K562 (cell line): ENCODE data around the gene NPAS1. TPM values are rescaled to one million over a fixed set of nuclear protein-coding genes. Genes with fewer than 3 reads are reported as not detected.
"Not testable (repeated sequence)": the region's sequence is repeated elsewhere in the genome, so short reads cannot be mapped to it uniquely, and the experiment has no call there.

Source experiments
- ATAC-seq: fragments of 200-7000 bp; cut with Tn5 transposase; 3 replicates; pipeline ENCODE4 v1.9.1; 2020; ENCODE audit warnings: moderate library complexity
- BruUV-seq: library from RNA; stranded (reverse); fragments of 400-500 nt; replicated peaks from 2 replicates; lab custom pipeline; 2021; lab: Mats Ljungman, UMichigan
- CTCF ChIA-PET: fragments of 300-600 bp; formaldehyde crosslinking; extraction: SDS; loops from one replicate; lab custom pipeline; 2021; ENCODE audit warnings: low intra/inter-chr PET ratio; lab: Yijun Ruan, JAX
- POLR2A ChIA-PET: fragments of 300-600, 350-650 bp; sonication (Branson Sonifier 250); formaldehyde crosslinking; extraction: SDS; loops from one replicate; lab custom pipeline; 2021; ENCODE audit warnings: antibody characterized with exemption, inconsistent platforms; lab: Yijun Ruan, JAX
- DNase-seq, 4 experiments: peaks; one replicate each; pipeline versions ENCODE4 v3.0.0 to v3.0.0-alpha.2; 2011 to 2018; ENCODE audit warnings: low spot score in 3 of 4, mixed read lengths in 3 of 4; ENCODE audit errors: extremely low read depth in 1 of 4
- FAIRE-seq: peaks from 2 replicates; lab custom pipeline; 2011; peaks lifted over from hg19 to GRCh38; lab: Jason Lieb, UNC
- H2AFZ ChIP-seq: 2 replicates; pipeline ENCODE4 v1.6.0; 2011; ENCODE audit warnings: low read depth, low read length, control low read depth, inconsistent platforms
- H3K27ac ChIP-seq: fragments of 200-600 bp; 3 replicates; pipeline ENCODE4 v1.8.0; 2011; ENCODE audit warnings: low read depth, mild to moderate bottlenecking, control low read depth, inconsistent platforms, low read length, moderate library complexity, mixed read lengths; ENCODE audit errors: extremely low read depth
- H3K27me3 ChIP-seq, 2 experiments: fragments of 300-600 bp in 1 of 2; 2 replicates in 1 of 2; 3 replicates in 1 of 2; pipeline versions ENCODE4 v1.6.0 to v1.8.0; 2011; ENCODE audit warnings: inconsistent platforms in 2 of 2, low read length in 2 of 2, mild to moderate bottlenecking in 1 of 2, mixed read lengths in 1 of 2, moderate library complexity in 1 of 2; ENCODE audit not compliant: control insufficient read depth in 2 of 2, insufficient read depth in 2 of 2
- H3K36me3 ChIP-seq: fragments of 300-600 bp; 3 replicates; pipeline ENCODE4 v1.8.0; 2011; ENCODE audit warnings: mild to moderate bottlenecking, low read length, inconsistent platforms; ENCODE audit not compliant: control insufficient read depth, insufficient read depth
- H3K4me1 ChIP-seq, 2 experiments: fragments of 200-600 bp in 1 of 2; replicated peaks in 1 of 2; 2 replicates in 1 of 2; 3 replicates in 1 of 2; pipeline versions ENCODE4 v1.5.1 to v1.8.0; 2011; ENCODE audit warnings: inconsistent platforms in 2 of 2, low read length in 2 of 2, mild to moderate bottlenecking in 1 of 2, mixed read lengths in 1 of 2, moderate library complexity in 1 of 2; ENCODE audit not compliant: control insufficient read depth in 2 of 2, insufficient read depth in 2 of 2
- H3K4me2 ChIP-seq: 2 replicates; pipeline ENCODE4 v1.6.1; 2011; ENCODE audit warnings: low read length, control low read depth, inconsistent platforms, mixed read lengths; ENCODE audit not compliant: insufficient read depth
- H3K4me3 ChIP-seq: fragments of 200-600 bp; sonication (generic), shearing (Covaris generic); 2 replicates; pipeline ENCODE4 v1.5.1; 2016; ENCODE audit warnings: control low read depth, inconsistent platforms
- H3K79me2 ChIP-seq: fragments of 200-600 bp; 3 replicates; pipeline ENCODE4 v1.8.0; 2011; ENCODE audit warnings: low read length, inconsistent platforms; ENCODE audit not compliant: control insufficient read depth, insufficient read depth
- H3K9ac ChIP-seq, 2 experiments: 2 replicates each; pipeline versions ENCODE4 v1.6.0 to v1.6.1; 2011; ENCODE audit warnings: low read depth in 2 of 2, low read length in 2 of 2, control low read depth in 1 of 2, inconsistent platforms in 1 of 2, mild to moderate bottlenecking in 1 of 2, mixed read lengths in 1 of 2; ENCODE audit not compliant: insufficient read depth in 1 of 2
- H3K9me1 ChIP-seq: one replicate; pipeline ENCODE4 v1.6.0; 2011; ENCODE audit warnings: inconsistent platforms, mild to moderate bottlenecking, low read length, moderate library complexity; ENCODE audit not compliant: control insufficient read depth, insufficient read depth
- H3K9me3 ChIP-seq: replicated peaks from 2 replicates; pipeline ENCODE4 v1.5.1; 2011; ENCODE audit warnings: low read depth, low read length, inconsistent platforms; ENCODE audit not compliant: control insufficient read depth, insufficient read depth
- H4K20me1 ChIP-seq: replicated peaks from 2 replicates; pipeline ENCODE4 v1.6.1; 2011; ENCODE audit warnings: low read length, inconsistent platforms, mixed read lengths; ENCODE audit not compliant: control insufficient read depth, insufficient read depth
- ARNT ChIP-seq, 2 experiments: fragments of 450-650 bp; IDR thresholded peaks; 2 replicates each; pipeline ENCODE4 v1.6.1; 2016; ENCODE audit warnings: mild to moderate bottlenecking in 1 of 2
- BCOR ChIP-seq: fragments of 450-650 bp; IDR thresholded peaks from 2 replicates; pipeline ENCODE4 v1.6.1; 2016
- CREB5 ChIP-seq: fragments of 250-450 bp; sonication (Bioruptor Pico); IDR thresholded peaks from 2 replicates; pipeline ENCODE4 v1.5.0; 2020; ENCODE audit warnings: mild to moderate bottlenecking
- ETS2 ChIP-seq: IDR thresholded peaks from 2 replicates; pipeline ENCODE4 v1.6.1; 2016; ENCODE audit warnings: borderline replicate concordance, missing genetic modification characterization, mild to moderate bottlenecking, moderate library complexity, missing compliant biosample characterization; ENCODE audit not compliant: poor library complexity, severe bottlenecking
- HOXB6 ChIP-seq: fragments of 250-450 bp; sonication (Bioruptor Pico); IDR thresholded peaks from 2 replicates; pipeline ENCODE4 v1.5.1; 2022; ENCODE audit warnings: mild to moderate bottlenecking, borderline replicate concordance
- KLF6 ChIP-seq: fragments of 250-450 bp; sonication (Bioruptor Pico); IDR thresholded peaks from 2 replicates; pipeline ENCODE4 v1.4.0; 2020; ENCODE audit warnings: mild to moderate bottlenecking, moderate library complexity, borderline replicate concordance
- PTBP1 ChIP-seq: fragments of 200-400 bp; formaldehyde crosslinking; IDR thresholded peaks from 2 replicates; pipeline ENCODE4 v1.6.1; 2017; ENCODE audit warnings: low read depth, low read length
- ZBTB34 ChIP-seq: fragments of 250-450 bp; sonication (Bioruptor Pico); IDR thresholded peaks from 2 replicates; pipeline ENCODE4 v1.8.0; 2021; ENCODE audit warnings: mild to moderate bottlenecking, moderate library complexity
- ZBTB8A ChIP-seq: fragments of 450-650 bp; IDR thresholded peaks from 2 replicates; pipeline ENCODE4 v1.6.1; 2018; ENCODE audit warnings: mild to moderate bottlenecking, moderate library complexity; ENCODE audit not compliant: partially characterized antibody
- ZNF121 ChIP-seq: sonication (generic); formaldehyde crosslinking; conservative IDR thresholded peaks from 2 replicates; pipeline ENCODE4 v1.8.0; 2022; ENCODE audit warnings: missing genetic modification reagents
- WGBS: fragments of 100-300 bp; shearing (Covaris generic); methylation state at CpG from one replicate; pipeline ENCODE4 v1.1.6; 2016; ENCODE audit warnings: low coverage, mixed read lengths; ENCODE audit not compliant: insufficient coverage; ENCODE audit errors: missing lambda C conversion rate; 5-methylcytosine and 5-hydroxymethylcytosine counted together
- in situ Hi-C: fragments of 300-500 bp; cut with MboI; formaldehyde crosslinking; loops from 4 replicates; pipeline ENCODE4 v1.15.0; 2018; ENCODE audit warnings: inconsistent platforms, mixed read lengths
- intact Hi-C: fragments of 100-400 bp; cut with micrococcal nuclease; formaldehyde crosslinking; loops from 2 replicates; pipeline ENCODE4 v1.14.2; 2022
- polyA plus RNA-seq, 8 experiments: library from polyadenylated mRNA; depleted of rRNA in 4 of 8; stranded (reverse) in 5 of 8; unstranded in 3 of 8; fragments of >200 nt; fragmentation: Nextera tagmentation in 2 of 8; fragmentation: Illumina TruSeq in 1 of 8; extraction: Ambion mirVana in 2 of 8; extraction: Trizol in 1 of 8; gene quantifications; 2 replicates each; pipeline versions ENCODE4 v1.2.1 to v1.2.3, GENCODE V29; 2011 to 2014; ENCODE audit warnings: inconsistent platforms in 1 of 8, missing spikeins in 1 of 8
- total RNA-seq, 7 experiments: library from RNA; depleted of rRNA in 6 of 7; stranded (reverse); fragments of >200 nt in 6 of 7; fragmentation: Illumina TruSeq in 2 of 7; extraction: Trizol in 2 of 7; gene quantifications; 2 replicates each; pipeline versions ENCODE4 v1.2.1 to v1.2.3, GENCODE V29; 2011 to 2021; ENCODE audit warnings: low replicate concordance in 1 of 7

Gene NPAS1
- total and polyA plus RNA-seq, 9 of the 15 experiments (the other 6 are each of a cell fraction or from before 2014, with no cell fraction given), result 0.58 to 5.3 (median 2.0) TPM; not detected in 2

GRCh38 chr19:47010549-47010948, 9.1 kb upstream of the NPAS1 start:
- DNase-seq, result not testable (repeated sequence)

GRCh38 chr19:47012617-47013016, 7.0 kb upstream of the NPAS1 start:
- Histone ChIP-seq H3K9ac (peak overlapping the region in 1 of 2 experiments; percentile 80; a peak in 2 of 4 replicates), H3K9me3 (no peaks in the 10 kb centered on the region), H3K4me1 (peaks cover 3 to 11% of the 10 kb centered on the region in 2 experiments; a peak in 3 of 5 replicates), H3K4me3 (no peak overlapping the region), H3K79me2 (no peaks in the 10 kb centered on the region), H3K36me3 (no peaks in the 10 kb centered on the region), H2AFZ (peak overlapping the region; percentile 78), H3K27ac (no peak overlapping the region), H3K4me2 (peak overlapping the region; percentile 53), H3K27me3 (no peaks in the 10 kb centered on the region), H3K9me1 (no peaks in the 10 kb centered on the region), H4K20me1 (no peaks in the 10 kb centered on the region)
- intact Hi-C loops (loop anchor here (1.0 to 10.0 kb wide), 4 partner anchors 20 to 230 kb away; no protein-coding TSS in a partner anchor), in situ Hi-C loops (no loop called here)
- ATAC-seq, result no peak; the same call in 2 of the 3 replicates
- no TSS peak for BruUV-seq
- ChIA-PET CTCF (interaction anchor here (0.8 to 2.3 kb wide), 3 partner anchors 20 to 112 kb away, joined by 3 to 14 read pairs (median 4); no protein-coding TSS in a partner anchor), POLR2A (interaction anchor here (0.6 to 1.2 kb wide), 8 partner anchors 9 to 407 kb away, joined by 3 to 5 read pairs (median 3); partner anchors contain the start of gene ZC3H4)
- DNase-seq, result no peak
- WGBS, result 11% methylated on average over 8 of the region's 8 CpGs
- FAIRE-seq, result no peak
- TF ChIP-seq CREB5 (no peak), HOXB6 (no peak), PTBP1 (no peak), KLF6 (CRISPR knock-in tag) (no peak), ARNT (IDR thresholded peaks at IDR 0.05) (no peak), ZNF121 (CRISPR knock-in tag) (no peak), ETS2 (no peak), ZBTB8A (no peak), ZBTB34 (CRISPR knock-in tag) (no peak)

More at GRCh38 chr19:47010549-47010948, 9.1 kb upstream of the NPAS1 start:
- CTCF ChIA-PET, in situ Hi-C loops, ATAC-seq, H3K9me3 ChIP-seq, H4K20me1 ChIP-seq, H3K4me3 ChIP-seq, H3K9ac ChIP-seq, H3K36me3 ChIP-seq, H3K27me3 ChIP-seq, H3K27ac ChIP-seq, H3K79me2 ChIP-seq, H3K4me2 ChIP-seq, H2AFZ ChIP-seq, FAIRE-seq, BruUV-seq, H3K9me1 ChIP-seq: not testable (repeated sequence)
- intact Hi-C loops, result loop anchor here (5.0 to 10.0 kb wide), 2 partner anchors 54 to 232 kb away; no protein-coding TSS in a partner anchor
- WGBS, result 58% methylated on average over 7 of the region's 8 CpGs
- POLR2A ChIA-PET, result interaction anchor here (1.3 kb wide), 1 partner anchor 262 kb away, joined by 3 read pairs; no protein-coding TSS in a partner anchor
- TF ChIP-seq BCOR (peak; percentile 19; the same call in 1 of the 2 replicates), ZNF121 (CRISPR knock-in tag) (peak; percentile 52; the same call in 1 of the 2 replicates)
- peaks cover 3 to 13% of the 10 kb centered on the region in 2 experiments; a peak in 3 of 5 replicates for H3K4me1 ChIP-seq
